ENCODE measurements around the gene STARD9.

STARD9 gene

DNA sequence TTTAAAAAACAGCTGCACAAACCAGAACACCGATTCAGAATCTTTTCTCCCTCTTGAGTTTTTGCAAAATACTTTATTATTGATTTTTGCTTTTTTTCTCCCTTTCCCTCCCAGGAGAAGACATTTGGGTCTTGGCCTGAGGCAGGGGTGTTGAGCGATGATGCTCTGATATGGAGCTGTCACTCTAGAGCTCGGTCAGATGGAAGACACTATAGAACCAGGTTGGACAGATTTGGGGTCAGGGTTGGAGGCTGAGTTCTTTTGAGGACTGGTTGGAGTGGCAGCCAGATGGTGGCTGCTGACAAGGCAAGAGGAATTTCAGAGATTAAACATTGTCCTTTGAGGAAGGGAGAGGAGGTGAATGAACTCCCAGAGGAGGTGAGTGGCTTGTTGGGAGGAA lies 144.7 kb downstream of the STARD9 start:
- TF ChIP-seq, protein P1, sequence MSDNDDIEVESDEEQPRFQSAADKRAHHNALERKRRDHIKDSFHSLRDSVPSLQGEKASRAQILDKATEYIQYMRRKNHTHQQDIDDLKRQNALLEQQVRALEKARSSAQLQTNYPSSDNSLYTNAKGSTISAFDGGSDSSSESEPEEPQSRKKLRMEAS (IDR thresholded peaks at IDR 0.05), result no peak
- TF ChIP-seq ZBTB7A (IDR thresholded peaks at IDR 0.05; ENCODE audit: low read depth) (no peak), YY1 (IDR thresholded peaks at IDR 0.05; ENCODE audit: low read depth) (no peak), EGR1 (IDR thresholded peaks at IDR 0.05) (no peak), TEAD4 (IDR thresholded peaks at IDR 0.05) (no peak), CREB1 (IDR thresholded peaks at IDR 0.05; ENCODE audit: low read depth) (no peak)

DNA sequence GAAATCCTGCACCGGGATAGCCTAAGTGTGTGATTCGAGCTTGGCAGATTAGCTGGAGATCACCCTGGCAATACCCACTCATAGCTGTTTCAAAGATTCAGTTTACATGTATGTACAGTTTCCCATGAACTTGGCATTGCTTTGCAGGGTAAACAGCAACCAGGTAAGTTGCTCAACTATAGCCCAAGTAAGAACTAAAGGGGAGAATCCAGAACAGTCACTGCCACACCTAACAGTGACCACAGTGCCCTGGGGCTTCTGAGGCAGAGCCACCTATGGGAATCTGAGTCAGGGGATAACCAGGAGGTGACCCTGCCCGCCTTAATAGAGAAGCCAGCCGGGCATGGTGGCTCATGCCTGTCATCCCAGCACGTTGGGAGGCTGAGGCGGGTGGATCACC lies 145.6 kb downstream of the STARD9 start:
- TF ChIP-seq, protein P1 (IDR thresholded peaks at IDR 0.05), result no peak
- TF ChIP-seq EP300 (IDR thresholded peaks at IDR 0.05; ENCODE audit: borderline replicate concordance), result no peak
- no peak for TF ChIP-seq TCF12 (IDR thresholded peaks at IDR 0.05; ENCODE audit: low read depth)
- TF ChIP-seq CREB1 (IDR thresholded peaks at IDR 0.05; ENCODE audit: low read depth), result no peak
- TF ChIP-seq CEBPB (IDR thresholded peaks at IDR 0.05), result no peak
- no peak for TF ChIP-seq TAF1 (IDR thresholded peaks at IDR 0.05; ENCODE audit: low read depth)
- TF ChIP-seq NFIC (IDR thresholded peaks at IDR 0.05), result no peak
- TF ChIP-seq EGR1 (IDR thresholded peaks at IDR 0.05), result no peak
- no peak for TF ChIP-seq FOXM1 (IDR thresholded peaks at IDR 0.05; ENCODE audit: borderline replicate concordance, low read depth)
- TF ChIP-seq TEAD4 (IDR thresholded peaks at IDR 0.05), result no peak
- TF ChIP-seq, protein P2, sequence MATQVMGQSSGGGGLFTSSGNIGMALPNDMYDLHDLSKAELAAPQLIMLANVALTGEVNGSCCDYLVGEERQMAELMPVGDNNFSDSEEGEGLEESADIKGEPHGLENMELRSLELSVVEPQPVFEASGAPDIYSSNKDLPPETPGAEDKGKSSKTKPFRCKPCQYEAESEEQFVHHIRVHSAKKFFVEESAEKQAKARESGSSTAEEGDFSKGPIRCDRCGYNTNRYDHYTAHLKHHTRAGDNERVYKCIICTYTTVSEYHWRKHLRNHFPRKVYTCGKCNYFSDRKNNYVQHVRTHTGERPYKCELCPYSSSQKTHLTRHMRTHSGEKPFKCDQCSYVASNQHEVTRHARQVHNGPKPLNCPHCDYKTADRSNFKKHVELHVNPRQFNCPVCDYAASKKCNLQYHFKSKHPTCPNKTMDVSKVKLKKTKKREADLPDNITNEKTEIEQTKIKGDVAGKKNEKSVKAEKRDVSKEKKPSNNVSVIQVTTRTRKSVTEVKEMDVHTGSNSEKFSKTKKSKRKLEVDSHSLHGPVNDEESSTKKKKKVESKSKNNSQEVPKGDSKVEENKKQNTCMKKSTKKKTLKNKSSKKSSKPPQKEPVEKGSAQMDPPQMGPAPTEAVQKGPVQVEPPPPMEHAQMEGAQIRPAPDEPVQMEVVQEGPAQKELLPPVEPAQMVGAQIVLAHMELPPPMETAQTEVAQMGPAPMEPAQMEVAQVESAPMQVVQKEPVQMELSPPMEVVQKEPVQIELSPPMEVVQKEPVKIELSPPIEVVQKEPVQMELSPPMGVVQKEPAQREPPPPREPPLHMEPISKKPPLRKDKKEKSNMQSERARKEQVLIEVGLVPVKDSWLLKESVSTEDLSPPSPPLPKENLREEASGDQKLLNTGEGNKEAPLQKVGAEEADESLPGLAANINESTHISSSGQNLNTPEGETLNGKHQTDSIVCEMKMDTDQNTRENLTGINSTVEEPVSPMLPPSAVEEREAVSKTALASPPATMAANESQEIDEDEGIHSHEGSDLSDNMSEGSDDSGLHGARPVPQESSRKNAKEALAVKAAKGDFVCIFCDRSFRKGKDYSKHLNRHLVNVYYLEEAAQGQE (IDR thresholded peaks at IDR 0.05; ENCODE audit: low read depth), result no peak
- TF ChIP-seq ZBTB7A (IDR thresholded peaks at IDR 0.05; ENCODE audit: low read depth), result no peak
- TF ChIP-seq YY1 (IDR thresholded peaks at IDR 0.05; ENCODE audit: low read depth), result no peak
- TF ChIP-seq RAD21 (IDR thresholded peaks at IDR 0.05; ENCODE audit: low read depth), result no peak
- TF ChIP-seq, protein P3, sequence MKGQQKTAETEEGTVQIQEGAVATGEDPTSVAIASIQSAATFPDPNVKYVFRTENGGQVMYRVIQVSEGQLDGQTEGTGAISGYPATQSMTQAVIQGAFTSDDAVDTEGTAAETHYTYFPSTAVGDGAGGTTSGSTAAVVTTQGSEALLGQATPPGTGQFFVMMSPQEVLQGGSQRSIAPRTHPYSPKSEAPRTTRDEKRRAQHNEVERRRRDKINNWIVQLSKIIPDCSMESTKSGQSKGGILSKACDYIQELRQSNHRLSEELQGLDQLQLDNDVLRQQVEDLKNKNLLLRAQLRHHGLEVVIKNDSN (IDR thresholded peaks at IDR 0.05), result no peak

DNA sequence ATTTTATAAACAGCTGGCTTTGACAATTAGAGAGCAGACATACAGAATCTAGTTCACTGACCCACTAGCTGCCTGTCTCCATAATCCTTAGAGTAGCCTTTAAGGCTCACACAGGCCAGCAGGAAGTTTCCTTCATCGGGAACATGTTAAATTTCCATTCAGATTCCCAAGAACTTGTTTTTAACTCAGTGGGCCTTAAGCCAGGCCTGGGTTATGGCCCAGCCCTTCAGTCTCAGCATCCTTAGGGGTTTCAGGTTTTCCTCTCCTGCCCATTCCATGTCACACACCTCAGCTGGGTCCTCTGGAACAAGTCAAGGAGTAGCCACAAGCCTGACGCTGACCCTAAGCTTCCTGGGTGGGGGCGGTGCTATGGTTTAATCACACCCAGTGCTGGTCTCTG lies 146.5 kb downstream of the STARD9 start:
- no peak for TF ChIP-seq YY1 (IDR thresholded peaks at IDR 0.05; ENCODE audit: low read depth)
- no peak for TF ChIP-seq EP300 (IDR thresholded peaks at IDR 0.05; ENCODE audit: borderline replicate concordance)
- no peak for TF ChIP-seq RAD21 (IDR thresholded peaks at IDR 0.05; ENCODE audit: low read depth)
- TF ChIP-seq, protein P1 (IDR thresholded peaks at IDR 0.05), result no peak
- no peak for TF ChIP-seq CEBPB (IDR thresholded peaks at IDR 0.05)
- no peak for TF ChIP-seq FOXM1 (IDR thresholded peaks at IDR 0.05; ENCODE audit: borderline replicate concordance, low read depth)
- no peak for TF ChIP-seq TAF1 (IDR thresholded peaks at IDR 0.05; ENCODE audit: low read depth)
- no peak for TF ChIP-seq ZBTB7A (IDR thresholded peaks at IDR 0.05; ENCODE audit: low read depth)
- TF ChIP-seq EGR1 (IDR thresholded peaks at IDR 0.05), result no peak
- TF ChIP-seq, protein P3 (IDR thresholded peaks at IDR 0.05), result no peak
- TF ChIP-seq NFIC (IDR thresholded peaks at IDR 0.05), result no peak

DNA sequence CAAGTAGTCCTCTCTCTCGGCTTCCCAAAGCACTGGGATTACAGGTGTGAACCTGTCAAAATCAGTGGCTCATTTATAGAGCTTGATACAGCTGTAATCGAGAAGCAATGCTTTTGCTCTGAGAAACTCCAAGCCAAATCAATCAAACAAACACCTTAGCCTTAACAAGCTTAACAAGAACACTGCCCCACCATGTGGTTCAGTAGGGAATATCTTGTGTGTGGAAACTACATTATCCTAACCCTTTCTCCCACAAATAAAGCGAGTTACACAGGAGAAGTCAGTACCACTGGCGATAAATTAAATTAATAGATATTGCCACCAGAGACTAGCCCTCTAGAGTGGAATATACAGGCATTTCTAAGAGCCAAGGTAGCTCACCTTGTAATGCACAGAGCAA lies 147.7 kb downstream of the STARD9 start:
- TF ChIP-seq FOXM1 (IDR thresholded peaks at IDR 0.05; ENCODE audit: borderline replicate concordance, low read depth) (no peak), TEAD4 (IDR thresholded peaks at IDR 0.05) (no peak), EP300 (IDR thresholded peaks at IDR 0.05; ENCODE audit: borderline replicate concordance) (no peak), ZBTB7A (IDR thresholded peaks at IDR 0.05; ENCODE audit: low read depth) (no peak), TCF12 (IDR thresholded peaks at IDR 0.05; ENCODE audit: low read depth) (no peak), CREB1 (IDR thresholded peaks at IDR 0.05; ENCODE audit: low read depth) (no peak)
- TF ChIP-seq, protein P3 (IDR thresholded peaks at IDR 0.05), result no peak

DNA sequence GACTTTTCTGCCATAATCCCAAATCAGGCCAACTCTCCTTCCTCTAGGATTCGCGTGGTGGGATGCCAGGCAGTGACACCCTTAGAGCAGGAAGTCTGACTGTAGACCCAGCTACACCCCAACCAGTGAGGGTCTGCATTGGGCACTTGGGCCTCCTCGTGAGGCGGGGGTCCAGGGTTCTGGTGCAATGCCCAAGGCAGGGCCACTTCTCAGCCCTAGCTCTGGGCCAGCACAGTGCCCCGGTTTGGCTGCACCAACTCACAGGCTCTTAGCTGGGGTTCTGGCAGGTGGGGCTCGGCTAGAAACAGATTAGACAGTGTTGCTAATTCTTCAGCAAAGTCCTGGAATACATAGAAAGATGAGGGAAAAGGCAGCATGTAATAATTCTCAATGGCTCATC lies 148.9 kb downstream of the STARD9 start:
- TF ChIP-seq, protein P2 (IDR thresholded peaks at IDR 0.05; ENCODE audit: low read depth), result no peak
- TF ChIP-seq EGR1 (IDR thresholded peaks at IDR 0.05) (no peak), EP300 (IDR thresholded peaks at IDR 0.05; ENCODE audit: borderline replicate concordance) (no peak), TAF1 (IDR thresholded peaks at IDR 0.05; ENCODE audit: low read depth) (no peak), TCF12 (IDR thresholded peaks at IDR 0.05; ENCODE audit: low read depth) (no peak), YY1 (IDR thresholded peaks at IDR 0.05; ENCODE audit: low read depth) (no peak), ZBTB7A (IDR thresholded peaks at IDR 0.05; ENCODE audit: low read depth) (no peak), RAD21 (IDR thresholded peaks at IDR 0.05; ENCODE audit: low read depth) (no peak), FOXM1 (IDR thresholded peaks at IDR 0.05; ENCODE audit: borderline replicate concordance, low read depth) (no peak), NFIC (IDR thresholded peaks at IDR 0.05) (no peak), CEBPB (IDR thresholded peaks at IDR 0.05) (no peak)
